A204.1 (cell line): Measurements from ENCODE around the gene NATD1.
"Not testable (repeated sequence)": the region's sequence is repeated elsewhere in the genome, so short reads cannot be mapped to it uniquely, and the experiment has no call there.

Experiments used
- FAIRE-seq: peaks from 2 replicates; lab custom pipeline; 2012; peaks lifted over from hg19 to GRCh38; lab: Jason Lieb, UNC

NATD1 gene

DNA sequence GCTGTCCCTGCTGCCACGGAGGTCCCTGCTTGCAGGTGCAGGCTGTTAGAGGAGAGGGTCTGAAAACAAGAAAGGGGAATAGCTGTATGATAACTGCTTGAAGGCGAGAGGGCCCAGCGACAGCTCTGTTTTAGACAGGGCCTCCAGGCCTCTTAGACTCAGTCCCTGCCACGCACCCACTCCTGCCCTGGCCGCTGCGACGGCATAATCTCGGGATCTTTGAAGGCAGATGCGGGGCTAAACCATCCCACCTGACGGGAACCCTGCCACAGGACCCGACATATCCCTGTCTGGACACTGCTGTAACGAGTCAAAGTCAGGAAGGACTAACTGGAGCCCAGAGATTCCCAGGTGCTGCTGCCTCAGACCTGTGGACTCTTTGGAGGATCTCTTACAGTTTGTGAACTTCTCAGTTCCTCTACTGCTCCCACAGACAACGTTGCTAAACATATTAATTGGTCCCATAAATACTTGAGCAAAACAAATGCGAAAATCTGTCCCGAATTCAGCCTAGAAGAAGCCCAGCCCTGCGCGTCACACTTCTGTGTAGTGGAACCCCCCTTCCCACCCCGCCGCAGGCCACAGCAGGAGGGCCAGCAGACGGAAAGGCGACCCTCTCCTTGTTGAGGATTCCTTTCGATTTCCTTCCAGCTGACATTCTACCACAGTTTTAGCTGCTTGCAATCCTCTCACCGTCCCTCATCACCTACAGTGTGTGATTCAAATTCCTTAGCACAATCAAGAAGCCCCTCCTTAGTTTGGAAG lies 38.3 kb downstream of the NATD1 start:
- no peak for FAIRE-seq

DNA sequence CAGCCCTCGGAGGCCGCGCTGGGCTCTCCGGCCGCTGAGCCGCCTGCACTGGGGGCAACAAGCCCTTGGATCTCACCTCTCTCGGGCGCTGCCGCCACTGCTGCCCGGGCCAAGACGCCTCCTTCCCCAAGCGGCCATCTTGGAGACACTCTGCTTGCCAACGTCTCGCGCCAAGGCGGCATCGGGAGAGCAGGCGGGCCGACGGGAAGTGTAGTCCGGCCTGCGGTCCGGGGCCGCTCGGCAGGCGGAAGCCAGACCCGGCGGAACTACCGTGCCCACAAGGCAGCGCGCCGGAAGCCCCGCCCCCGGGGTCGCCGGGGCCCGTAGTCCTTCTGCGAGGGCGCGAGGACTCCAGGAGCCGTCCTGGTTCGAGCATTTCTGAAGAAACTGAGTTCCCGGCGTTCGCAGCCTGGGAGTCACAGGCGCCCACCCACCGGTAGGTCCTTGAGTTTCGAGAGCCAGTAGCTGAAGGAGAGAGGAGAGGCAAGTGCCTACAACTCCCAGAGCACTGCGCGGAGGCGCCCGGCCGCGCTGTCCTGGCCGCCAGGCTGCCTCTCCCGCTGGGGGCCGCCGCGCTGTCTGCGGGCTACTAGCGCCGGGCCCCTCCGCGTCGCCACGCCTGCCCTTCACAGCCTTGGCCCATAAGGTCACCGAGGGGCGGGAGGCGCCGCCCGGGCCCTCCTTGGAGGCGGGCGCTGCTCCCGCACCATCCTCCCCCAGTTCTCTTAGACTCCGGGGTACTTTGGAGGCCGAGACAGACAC lies 39.0 kb downstream of the NATD1 start, which contains the start of gene TMEM11:
Gene TMEM11, minus strand, starts transcription at position 147 of the 762 bp plus-strand sequence. Its CDS starts 9 bp downstream, at position 138.
- no peak for FAIRE-seq

DNA sequence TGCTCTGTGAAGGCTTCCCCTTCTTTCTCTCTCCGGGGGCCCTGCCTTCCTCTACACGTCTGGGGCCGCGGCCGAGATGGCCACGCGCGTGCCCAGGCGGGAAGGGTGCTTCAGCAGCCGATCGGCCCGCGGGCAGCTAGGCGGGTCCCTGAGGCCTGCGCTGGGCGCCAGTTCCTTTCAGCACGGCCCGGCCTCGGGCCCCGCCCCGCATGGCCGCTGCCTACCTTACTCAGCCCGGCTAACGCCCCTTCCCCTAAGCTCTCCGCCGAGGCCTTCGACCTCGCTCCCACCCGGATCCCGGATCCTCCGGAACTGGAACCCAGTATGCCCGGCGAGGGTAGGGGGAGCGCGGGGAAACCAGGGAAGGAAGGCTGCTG lies 39.6 kb downstream of the NATD1 start:
- FAIRE-seq = no peak

DNA sequence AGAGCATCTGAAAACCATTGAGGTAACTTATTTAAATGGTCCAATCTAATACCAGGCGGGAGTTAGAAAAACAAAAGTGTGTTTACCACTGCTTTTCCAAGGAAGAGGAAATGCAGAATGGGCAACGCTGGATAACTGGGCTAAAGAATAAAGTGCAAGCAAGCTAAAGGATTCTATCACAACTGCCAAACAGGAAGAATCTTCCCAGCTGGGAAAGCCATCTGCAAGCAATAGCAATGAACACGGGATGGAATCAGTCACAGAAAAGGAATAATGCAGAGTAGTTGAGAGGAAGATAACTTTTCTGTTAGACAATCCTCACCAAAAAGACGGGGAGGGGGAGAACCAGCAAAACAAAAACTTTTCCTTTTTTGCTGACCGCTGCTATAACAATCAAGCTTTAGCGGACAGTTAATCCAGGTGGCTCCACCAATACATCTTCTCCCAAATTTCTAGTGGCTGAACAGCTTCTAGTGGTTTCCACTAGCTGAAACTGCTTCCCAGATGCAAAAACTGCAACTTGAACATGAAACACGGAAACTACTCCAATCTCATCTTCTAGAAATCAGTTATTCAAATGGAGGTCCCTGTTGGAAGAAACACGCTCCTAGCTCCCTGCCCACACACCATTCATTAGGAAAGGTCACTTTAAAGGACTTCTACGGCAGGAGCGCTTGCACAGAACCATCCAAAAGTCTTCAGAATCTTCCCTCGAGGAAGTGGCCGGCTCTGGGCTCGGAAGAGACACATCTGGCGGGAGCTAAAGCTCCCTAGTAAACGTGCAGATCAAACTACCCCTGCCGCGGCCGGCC lies 40.2 kb downstream of the NATD1 start:
- no peak for FAIRE-seq

DNA sequence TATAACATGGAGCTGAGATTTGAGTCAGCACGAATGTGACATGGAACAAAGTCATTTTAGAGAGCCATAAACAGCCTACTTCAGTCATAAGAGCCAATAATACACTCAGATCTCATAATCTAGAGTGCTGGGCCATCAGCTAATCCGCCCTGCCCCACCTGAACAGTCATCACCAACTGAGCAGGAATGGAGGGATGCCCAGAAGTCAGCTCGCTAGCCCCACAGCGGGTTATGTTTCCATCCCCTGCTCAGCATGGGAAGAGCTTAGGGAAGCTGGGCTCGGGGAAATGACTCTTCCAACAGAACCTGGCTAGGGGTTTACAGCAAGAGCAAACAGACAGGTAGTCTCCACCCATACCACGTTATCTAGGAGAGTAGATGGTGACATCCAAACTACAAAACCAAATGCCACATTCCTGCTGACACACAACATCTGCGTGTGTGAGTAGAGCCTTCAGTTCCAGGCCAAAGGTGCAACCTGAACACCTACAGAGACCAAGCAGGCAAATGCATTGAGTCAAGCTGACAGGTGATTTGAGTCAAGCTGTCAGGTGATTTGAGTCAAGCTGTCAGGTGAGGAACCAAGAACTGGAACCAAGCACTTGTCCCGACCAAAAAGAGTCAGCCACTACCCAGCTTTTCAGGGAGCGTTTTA lies 41.3 kb downstream of the NATD1 start:
- FAIRE-seq = no peak

DNA sequence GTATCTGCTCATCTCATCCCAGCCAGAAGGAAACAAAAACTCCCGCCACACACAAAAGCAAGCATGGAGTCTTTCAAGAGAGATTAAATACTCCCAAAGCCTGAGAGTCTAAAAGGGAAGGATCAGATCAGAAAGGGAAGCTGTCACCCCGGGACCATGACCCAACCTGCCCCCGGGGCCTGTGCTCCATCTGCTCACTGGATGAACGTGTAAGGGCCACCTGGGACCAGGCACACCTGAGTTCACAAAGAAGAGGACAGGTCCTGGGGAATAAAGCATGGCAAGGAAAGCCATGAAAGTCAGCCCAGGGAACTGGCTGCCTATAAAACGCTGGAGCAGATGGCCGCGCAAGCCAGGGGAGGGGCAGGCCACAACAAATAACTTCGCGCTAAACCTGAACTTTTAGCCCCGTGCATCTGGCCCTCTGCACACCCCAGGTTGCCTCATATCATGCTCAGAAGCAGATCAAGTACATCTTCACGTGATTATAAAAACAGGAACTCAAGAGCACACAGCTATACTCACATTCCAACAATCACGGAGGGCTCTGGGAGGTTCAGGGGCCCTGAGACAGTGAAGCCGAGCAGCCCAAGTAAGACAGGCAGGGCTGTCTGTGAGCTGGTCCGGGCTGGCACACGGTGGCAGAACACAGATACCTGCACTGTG lies 42.7 kb downstream of the NATD1 start:
- no peak for FAIRE-seq

DNA sequence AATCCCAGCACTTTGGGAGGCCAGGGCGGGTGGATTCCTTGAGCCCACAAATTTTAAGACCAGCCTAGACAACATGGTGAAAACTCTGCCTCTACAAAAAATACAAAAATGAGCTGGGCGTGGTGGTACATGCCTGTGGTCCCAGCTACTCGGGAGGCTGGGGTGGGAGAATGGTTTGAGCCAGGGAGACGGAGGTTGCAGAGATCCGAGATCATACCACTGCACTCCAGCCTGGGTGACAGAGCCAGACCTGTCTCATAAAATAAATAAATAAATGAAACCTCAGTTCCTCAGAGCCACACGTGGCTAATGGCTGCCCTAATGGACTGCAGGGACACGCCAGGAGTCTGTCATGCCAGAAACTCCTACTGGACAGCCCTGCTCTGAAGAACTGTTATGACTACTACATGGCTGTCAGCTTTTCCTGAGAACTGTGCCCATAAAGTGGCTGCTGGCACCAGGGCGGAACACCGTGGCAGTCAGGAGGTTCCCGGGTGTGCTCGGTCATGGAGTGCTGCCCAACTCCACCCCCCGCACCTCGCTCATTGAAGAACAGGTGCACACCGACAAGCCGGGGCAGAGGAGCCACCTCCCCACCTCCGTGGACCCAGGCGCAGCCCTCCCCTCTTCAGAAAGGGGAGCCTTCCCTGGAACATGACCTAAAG lies 43.6 kb downstream of the NATD1 start:
- no peak for FAIRE-seq

DNA sequence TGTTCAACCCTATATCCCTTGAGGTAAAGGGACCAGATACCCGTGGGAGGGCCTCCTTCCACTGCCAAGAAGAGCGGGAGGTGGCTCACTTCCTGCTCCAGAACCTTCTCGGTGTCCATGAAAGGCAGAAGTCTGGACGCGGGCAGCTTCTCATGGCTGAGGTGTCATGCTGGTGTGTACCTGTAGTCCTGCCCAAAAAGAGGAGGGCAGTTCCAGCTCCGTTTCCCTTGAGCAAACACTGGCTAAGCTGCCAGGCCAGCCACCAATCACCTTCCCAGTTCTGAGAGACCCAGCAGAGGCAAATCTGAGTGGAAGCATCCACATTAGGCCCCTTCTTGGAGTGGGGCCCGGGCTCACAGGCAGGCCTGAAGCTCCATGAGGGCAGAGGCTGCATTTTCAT lies 44.9 kb downstream of the NATD1 start:
- FAIRE-seq = no peak

DNA sequence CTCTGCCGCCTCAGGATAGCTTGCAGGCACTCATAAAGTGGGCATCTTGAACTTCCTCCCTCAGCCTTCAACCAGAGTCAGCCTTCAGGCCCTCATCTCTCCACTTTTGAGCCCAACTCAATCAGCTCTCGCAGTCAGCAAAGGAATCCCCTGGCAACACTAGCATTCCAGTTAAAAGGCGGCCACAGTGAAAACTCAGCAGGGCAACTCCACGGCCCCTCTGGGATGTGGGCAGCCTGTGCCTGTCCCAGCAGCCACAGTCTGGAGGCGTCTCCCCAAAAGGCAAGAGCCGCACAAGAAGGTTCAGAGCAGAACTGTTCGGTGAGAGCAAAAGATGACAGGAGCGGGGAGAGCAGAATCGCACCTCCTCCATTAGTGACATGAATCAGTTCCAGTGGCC lies 48.3 kb downstream of the NATD1 start:
- no peak for FAIRE-seq

DNA sequence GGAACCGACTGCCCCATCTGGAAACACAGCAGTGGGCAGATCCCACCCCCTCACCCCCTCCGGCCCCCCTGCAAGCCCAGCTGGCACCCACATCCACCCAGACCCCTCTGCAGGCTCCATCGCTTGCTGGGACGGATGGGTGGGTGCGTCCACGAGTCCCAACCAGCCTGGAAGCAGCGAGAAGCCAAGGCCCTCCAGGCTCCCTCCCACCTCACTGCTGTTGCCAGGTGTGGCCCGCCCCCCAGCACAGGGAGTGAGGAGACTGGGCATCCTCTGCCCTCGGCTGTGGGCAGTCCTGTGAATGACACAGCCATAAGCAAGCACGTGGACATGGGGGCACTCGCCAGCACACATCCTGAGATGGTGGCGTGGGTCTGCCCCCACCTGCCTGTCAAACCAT lies 50.7 kb downstream of the NATD1 start:
- no peak for FAIRE-seq

DNA sequence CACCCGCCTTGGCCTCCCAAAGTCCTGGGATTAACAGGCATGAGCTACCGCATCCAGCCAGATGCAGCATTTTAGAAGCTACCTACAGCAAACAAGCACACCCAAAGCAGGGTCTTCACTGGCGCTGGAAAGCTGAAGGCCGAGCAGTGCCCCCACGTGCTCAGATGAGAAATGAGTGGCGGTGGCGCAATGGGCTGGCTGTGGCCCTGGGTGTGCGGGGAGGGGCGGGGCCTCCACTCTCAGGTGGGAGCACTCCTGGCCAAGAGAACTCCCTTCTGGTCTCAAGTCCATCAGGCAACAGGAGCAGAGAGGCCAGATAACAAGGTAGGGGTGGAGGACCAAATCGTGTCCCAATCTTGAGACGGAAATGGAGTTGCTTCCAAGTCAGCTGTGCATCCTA lies 51.3 kb downstream of the NATD1 start:
- FAIRE-seq = no peak

DNA sequence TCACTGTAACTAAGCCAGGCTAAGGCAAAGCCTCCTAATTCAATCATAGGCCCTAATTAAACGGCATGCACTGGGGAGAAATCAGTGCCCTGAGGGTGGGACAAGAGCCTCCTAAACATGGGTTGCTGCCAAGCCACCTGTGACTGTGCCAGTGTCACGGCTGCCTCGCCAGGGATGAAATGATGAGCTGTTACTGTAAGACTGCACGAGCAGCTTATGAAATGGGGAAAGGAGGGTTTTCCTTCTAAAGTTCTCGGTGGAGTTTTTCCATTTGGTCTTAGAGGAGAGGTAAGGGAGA lies 52.0 kb downstream of the NATD1 start:
- no peak for FAIRE-seq

DNA sequence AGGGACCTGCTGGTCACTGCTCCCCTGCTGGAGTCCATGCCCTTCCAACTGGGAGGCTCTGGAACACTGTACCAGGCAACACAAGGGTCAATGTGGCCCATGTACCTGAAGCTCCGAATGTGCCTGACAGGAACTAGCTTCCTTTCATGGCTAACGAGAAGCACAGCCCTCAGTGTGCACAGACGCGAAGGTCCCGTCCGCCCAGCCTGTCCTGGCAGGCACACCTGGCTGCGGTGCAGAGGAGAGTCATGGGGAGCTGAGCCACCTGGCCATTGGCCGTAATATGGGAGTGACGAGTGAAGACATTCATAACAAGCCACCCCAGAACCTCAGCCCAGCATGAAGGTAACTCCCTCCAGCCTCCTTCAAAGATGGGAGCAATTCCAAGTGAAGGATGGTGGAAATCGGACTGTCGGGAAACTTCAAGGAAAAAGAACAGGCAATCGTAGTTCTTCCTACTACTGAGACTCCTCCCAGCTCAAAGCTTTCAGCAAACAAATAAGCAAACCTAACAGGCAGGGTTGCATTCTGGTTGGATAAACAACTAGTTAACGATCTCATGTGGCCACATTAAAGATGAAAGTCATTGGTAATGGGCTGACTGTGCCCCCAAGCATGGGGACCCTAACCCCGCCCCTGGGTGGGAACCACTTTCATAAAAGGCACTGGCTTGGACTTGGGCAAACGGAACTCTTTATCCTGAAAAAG lies 52.5 kb downstream of the NATD1 start:
- FAIRE-seq = no peak

DNA sequence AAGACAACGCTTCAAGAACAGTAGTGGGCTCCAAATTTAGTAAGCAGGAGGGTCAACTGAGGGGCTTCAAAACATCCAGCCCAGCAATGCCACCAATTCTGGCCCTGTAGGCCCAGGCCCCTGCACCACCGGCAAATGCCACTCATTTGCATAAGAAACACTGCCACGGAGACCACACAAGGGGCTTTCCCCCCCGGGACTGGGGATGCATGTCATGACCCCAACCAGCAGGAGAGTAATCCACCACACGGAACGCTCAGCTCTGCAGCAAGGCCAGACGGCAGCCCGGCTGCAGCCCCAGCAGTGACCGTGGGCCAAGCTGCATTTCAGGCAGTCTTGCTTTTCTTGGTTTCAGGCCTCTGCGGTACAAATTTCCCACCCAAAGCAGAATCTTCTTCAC lies 53.4 kb downstream of the NATD1 start:
- FAIRE-seq = no peak

DNA sequence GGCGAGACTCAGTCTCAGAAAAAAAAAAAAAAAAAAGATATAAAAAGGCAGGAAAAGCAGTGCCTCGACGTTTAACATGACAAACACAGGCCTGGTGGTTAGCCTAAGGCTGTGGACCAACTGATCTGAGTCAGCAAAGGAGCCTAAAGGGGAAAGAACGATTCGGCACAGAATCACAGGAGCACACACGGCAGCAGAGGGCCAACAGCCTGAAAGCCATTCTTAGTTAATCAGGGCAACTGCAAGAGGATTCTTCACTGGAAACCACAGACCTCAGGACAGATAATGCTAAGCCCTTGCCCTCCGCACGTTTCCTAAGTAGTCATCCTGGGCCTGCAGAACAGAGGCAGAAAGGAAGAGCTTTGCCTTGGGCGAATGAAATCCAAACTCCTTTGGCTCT lies 53.9 kb downstream of the NATD1 start:
- no peak for FAIRE-seq

DNA sequence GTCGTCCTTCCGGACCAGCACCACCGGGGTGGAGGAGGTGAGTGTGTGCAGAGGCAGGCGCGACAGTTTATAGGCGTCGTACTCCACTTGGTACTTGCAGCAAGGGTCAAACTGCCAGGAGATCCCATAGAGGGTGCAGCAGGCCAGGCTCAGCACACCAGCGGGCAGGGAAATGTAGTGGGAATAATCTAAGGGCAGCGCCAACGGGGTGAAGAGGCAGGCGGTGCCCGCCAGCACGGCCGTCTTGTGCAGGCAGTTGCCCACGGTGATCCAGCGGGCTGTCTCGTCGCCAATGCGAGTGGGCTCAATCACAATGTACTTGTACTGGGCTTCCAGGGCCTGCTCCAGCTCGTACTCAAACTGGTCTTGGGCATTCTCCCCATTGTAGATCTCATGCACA lies 54.8 kb downstream of the NATD1 start:
- no peak for FAIRE-seq

DNA sequence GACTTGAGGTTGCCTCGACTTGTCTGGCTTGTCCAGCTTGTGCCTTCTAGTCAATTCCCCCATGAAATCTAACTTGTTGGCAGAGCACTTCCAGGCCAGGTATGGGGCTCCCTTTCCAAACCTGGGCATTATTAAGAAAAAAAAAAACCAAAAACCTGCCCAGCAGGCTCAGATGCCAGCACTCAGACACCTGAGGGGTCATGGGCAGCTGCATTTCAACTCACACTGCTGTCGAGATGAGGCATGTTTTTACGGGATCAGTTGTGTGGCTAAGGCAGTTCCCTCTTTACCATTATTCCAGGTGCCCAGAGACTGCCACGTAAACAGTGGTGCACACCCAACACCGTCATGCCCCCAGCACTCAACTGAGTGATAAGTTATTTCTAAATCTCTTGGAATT lies 57.1 kb downstream of the NATD1 start:
- no peak for FAIRE-seq

DNA sequence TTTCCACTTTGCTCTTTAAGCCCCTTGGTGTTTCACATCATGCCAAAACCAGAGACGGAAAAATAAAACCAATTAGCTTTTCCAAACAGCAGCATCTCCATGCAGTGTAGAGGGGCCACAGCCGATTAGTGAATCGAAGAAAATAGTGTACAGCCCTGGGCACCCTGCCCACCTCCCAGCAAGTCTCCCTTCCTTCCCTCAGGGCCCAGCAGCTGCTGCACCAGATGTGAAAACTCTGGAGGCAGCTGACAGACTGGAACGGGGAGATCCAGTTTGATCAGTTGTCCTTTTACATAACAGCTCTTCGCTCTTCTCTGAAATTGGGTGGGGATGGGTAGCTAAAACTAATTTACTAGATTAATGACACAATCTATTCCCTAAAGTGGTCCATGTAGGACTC lies 58.5 kb downstream of the NATD1 start:
- no peak for FAIRE-seq

DNA sequence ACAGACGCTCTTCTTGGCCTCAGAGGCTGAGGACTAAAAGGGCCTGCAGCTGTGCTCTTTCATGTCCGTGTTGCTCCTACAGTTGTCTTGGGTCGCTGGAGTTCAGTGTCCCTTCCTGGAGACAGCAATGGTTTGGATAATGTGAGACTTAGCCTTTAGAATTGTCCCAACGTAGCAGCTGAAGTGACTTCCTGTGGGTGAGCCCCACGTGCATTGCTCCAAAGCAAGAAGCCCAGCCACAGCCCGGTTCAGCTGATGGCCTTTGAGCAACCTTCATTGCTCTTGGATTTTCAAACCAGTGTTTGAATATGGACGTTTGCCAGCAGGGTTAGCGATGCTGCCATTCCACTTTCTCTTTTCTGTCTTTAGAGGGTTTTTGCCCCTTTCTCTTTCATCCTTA lies 59.0 kb downstream of the NATD1 start:
- no peak for FAIRE-seq

DNA sequence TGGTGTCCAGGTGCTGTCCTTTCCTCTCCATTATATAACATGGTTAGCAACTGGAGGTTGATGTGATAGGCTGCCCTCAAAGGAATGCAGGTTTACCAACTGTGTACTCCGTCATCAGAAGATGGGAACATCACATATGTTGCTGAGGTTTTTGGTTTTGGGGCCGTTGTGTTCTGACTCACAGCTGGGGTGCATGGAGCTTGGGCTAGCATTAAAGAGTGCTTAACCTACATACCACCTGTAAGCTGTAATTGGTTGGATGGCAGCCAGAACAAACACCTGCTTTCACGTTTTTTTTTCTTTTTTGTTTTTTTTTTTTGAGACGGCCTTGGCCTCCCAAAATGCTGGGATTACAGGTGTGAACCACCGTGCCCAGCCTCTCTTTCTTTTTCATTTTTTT lies 60.2 kb downstream of the NATD1 start:
- no peak for FAIRE-seq

DNA sequence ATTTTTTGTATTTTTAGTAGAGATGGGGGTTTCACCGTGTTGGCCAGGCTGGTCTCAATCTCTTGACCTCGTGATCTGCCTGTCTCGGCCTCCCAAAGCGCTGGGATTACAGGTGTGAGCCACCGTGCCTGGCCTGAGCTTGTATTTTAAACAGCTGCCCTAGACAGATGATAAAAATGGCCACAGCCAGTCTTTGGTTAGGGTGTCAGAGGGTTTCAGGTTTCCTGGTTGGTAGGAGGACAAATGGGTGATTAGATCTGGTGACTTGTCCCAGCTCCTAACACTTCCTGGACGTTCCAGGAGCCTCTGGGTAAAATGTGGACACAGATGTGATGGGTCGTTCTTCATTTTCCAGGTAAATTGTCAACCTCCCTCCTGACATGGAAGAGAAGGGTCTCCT lies 60.8 kb downstream of the NATD1 start:
- FAIRE-seq = not testable (repeated sequence)
